Upper lobe of left lung (tissue), 4 donors: ENCODE data around the gene RBKS.

Source experiments
- CTCF ChIP-seq, 6 experiments: fragments of 450-650 bp in 4 of 6; fragments of 200-600 bp in 2 of 6; sonication (generic) in 2 of 6; IDR thresholded peaks; one replicate each; pipeline ENCODE4 v1.5.1; 2016 to 2019; ENCODE audit warnings: antibody characterized with exemption in 6 of 6
- POLR2A ChIP-seq, 4 donors: fragments of 450-650 bp; IDR thresholded peaks; one replicate each; pipeline ENCODE4 v1.5.1; 2016 to 2017; ENCODE audit warnings: antibody characterized with exemption in 4 of 4, mild to moderate bottlenecking in 2 of 4

- no peak for TF ChIP-seq CTCF (IDR thresholded peaks at IDR 0.05)
- no peak for TF ChIP-seq POLR2A (IDR thresholded peaks at IDR 0.05)
These were observed 81.8 kb downstream of the RBKS start for GRCh38 chr2:27808418-27808817.
